Type B pancreatic cell (in vitro differentiated cells): Measurements from ENCODE around the gene ZDHHC8. TPM values are rescaled to one million over a fixed set of nuclear protein-coding genes. Genes with fewer than 3 reads are reported as not detected.

Experiments used
- DNase-seq: peaks from one replicate; pipeline ENCODE4 v3.0.0; 2021; ENCODE audit warnings: mixed read lengths; ENCODE audit not compliant: unreplicated experiment; ENCODE audit errors: extremely low spot score
- H3K27ac Mint-ChIP-seq: 2 replicates; pipeline ENCODE4 v1.8.0; 2021; ENCODE audit warnings: mild to moderate bottlenecking, mixed read lengths
- H3K27me3 Mint-ChIP-seq: 2 replicates; pipeline ENCODE4 v1.8.0; 2021; ENCODE audit warnings: mixed read lengths
- H3K36me3 Mint-ChIP-seq: 2 replicates; pipeline ENCODE4 v1.8.0; 2021; ENCODE audit warnings: mixed read lengths
- H3K4me1 Mint-ChIP-seq: one replicate; pipeline ENCODE4 v1.8.0; 2021; ENCODE audit warnings: mixed read lengths; ENCODE audit not compliant: unreplicated experiment
- H3K4me3 Mint-ChIP-seq: 2 replicates; pipeline ENCODE4 v1.8.0; 2021; ENCODE audit warnings: mild to moderate bottlenecking, mixed read lengths
- H3K9me3 Mint-ChIP-seq: 2 replicates; pipeline ENCODE4 v1.8.0; 2021; ENCODE audit warnings: mixed read lengths
- total RNA-seq: library from RNA; stranded (reverse); gene quantifications from 2 replicates; pipeline ENCODE4 v1.2.1, GENCODE V29; 2021; ENCODE audit warnings: low replicate concordance
- TF ChIP-seq, protein P1 (sequence below): fragments of 200-600 bp; sonication (generic); conservative IDR thresholded peaks from 2 replicates; pipeline ENCODE4 v1.5.0; 2021; ENCODE audit warnings: antibody characterized with exemption, mild to moderate bottlenecking

Gene ZDHHC8
- total RNA-seq, 1 donor from 2014 or later = 73.6 TPM

DNA sequence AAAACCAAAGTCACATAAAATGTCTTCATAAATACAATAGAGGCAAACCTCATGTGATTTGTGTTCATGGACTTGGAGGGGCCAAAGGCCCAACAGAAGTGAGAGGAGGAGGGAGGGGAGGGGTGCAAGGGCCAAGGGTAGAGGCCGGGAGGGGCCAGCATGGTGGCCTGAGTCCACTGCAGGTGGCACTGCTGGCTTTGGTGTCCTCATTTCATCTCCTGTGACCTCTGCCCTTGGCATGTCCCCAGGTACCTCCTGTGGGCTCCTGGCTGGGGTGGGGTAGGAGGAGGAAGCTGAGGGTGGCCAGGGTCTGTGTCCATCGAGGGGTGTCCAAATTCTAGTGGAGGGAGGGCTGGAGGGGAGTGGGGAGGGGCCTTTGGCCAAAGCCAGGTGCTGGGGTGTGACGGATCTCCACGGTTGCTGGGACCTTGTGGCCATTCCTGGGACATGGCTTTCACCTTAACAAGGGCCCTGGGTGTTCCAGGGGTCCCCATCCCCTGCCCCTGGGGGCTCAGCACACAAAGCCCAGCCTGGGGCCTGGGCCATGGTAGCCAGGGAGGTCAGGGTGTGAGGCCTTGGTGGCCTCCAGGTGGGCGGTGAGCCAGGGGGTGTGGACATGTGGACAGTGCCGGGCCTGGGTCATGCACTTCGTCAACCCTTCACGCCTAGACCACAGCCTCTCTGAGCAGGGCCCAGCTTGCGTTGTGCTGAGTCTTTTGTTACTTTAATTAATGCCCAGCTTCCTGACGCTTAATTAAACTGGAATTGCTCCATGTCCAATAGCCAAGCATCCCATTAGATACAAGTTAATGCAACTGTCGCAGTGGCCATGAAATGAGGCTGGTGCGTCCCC, 39.9 kb downstream of the ZDHHC8 start:
- Mint-ChIP-seq H3K27ac (no peak overlapping the region), H3K9me3 (no peaks in the 10 kb centered on the region), H3K4me1 (peaks cover 8% of the 10 kb centered on the region), H3K4me3 (no peak overlapping the region), H3K27me3 (no peaks in the 10 kb centered on the region), H3K36me3 (no peaks in the 10 kb centered on the region)
- no peak for DNase-seq
- TF ChIP-seq, protein P1, sequence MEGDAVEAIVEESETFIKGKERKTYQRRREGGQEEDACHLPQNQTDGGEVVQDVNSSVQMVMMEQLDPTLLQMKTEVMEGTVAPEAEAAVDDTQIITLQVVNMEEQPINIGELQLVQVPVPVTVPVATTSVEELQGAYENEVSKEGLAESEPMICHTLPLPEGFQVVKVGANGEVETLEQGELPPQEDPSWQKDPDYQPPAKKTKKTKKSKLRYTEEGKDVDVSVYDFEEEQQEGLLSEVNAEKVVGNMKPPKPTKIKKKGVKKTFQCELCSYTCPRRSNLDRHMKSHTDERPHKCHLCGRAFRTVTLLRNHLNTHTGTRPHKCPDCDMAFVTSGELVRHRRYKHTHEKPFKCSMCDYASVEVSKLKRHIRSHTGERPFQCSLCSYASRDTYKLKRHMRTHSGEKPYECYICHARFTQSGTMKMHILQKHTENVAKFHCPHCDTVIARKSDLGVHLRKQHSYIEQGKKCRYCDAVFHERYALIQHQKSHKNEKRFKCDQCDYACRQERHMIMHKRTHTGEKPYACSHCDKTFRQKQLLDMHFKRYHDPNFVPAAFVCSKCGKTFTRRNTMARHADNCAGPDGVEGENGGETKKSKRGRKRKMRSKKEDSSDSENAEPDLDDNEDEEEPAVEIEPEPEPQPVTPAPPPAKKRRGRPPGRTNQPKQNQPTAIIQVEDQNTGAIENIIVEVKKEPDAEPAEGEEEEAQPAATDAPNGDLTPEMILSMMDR = no peak

DNA sequence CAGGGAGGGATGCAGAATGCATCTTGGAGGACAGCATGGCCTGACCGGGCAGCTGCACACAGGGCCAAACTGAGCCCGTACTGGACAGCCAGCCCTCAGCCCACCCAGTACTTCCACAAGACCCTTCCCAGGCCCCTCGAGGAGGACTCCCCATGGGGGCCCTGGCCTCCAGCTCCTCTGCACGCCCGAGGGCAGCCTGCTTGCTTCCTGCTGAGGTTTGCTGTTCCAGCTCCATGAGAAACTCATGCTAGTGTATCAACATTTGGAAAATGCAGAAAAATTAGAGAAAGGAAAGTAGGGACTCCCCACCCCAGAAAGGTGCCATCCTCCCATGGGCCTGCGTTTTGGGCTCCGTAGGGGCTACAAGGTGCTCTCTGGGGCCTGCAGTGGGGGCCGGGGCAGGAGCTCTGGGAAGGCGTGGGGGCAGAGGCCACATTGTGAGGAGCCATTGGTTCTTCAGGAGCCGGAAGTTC, 40.6 kb downstream of the ZDHHC8 start:
- Mint-ChIP-seq H3K4me3 (no peak overlapping the region), H3K4me1 (peaks cover 9% of the 10 kb centered on the region), H3K36me3 (no peaks in the 10 kb centered on the region), H3K27ac (no peak overlapping the region), H3K9me3 (no peaks in the 10 kb centered on the region), H3K27me3 (no peaks in the 10 kb centered on the region)
- TF ChIP-seq, protein P1 = no peak
- DNase-seq = no peak

DNA sequence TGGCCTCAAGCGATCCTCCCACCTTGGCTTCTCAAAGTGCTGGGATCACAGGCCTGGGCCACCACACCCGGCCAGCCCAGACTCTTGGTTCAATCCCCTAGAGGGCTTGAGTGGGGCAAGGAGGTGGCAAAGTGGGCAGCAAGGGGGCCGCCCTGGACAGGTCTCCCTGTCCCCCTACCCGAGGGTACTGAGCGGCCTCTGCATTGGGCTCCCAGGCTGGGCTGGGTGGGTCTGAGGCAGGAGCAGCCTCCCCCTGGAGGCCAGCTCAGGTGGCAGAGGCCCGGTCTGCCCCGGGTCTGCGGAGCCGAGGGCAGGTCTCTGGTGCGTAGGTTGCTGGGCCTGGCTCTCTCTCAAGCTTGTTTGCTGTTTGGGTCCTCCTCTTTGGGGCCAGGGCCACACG, 41.6 kb downstream of the ZDHHC8 start:
- no peaks in the 10 kb centered on the region for H3K36me3 Mint-ChIP-seq
- H3K27ac Mint-ChIP-seq = no peak overlapping the region
- no peaks in the 10 kb centered on the region for H3K27me3 Mint-ChIP-seq
- no peak overlapping the region for H3K4me3 Mint-ChIP-seq
- H3K4me1 Mint-ChIP-seq = peaks cover 13% of the 10 kb centered on the region
- DNase-seq = no peak
- TF ChIP-seq, protein P1 = no peak
- no peaks in the 10 kb centered on the region for H3K9me3 Mint-ChIP-seq

DNA sequence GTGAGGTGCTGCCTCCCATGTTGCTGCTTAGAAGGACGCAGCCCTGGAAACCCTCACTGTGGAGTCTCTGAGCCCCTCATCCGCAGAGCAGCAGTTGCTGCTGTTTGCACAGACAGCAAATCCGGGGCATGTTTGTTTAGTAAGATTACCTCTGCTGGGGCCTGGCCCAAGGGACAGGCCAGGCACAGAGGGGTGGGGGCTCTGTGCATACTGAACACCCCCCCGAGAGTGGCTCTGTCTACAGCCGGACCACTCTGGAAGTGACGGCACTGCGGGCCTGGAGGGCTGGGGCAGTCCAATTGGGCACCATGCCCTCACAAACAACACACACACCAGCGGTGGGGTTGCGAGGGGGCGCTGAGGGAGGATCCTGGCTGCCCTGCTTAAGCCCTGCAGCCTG, 42.2 kb downstream of the ZDHHC8 start:
- TF ChIP-seq, protein P1 = no peak
- Mint-ChIP-seq H3K4me3 (no peak overlapping the region), H3K27ac (no peak overlapping the region), H3K36me3 (no peaks in the 10 kb centered on the region), H3K9me3 (no peaks in the 10 kb centered on the region), H3K27me3 (no peaks in the 10 kb centered on the region), H3K4me1 (peaks cover 13% of the 10 kb centered on the region)
- DNase-seq = no peak

DNA sequence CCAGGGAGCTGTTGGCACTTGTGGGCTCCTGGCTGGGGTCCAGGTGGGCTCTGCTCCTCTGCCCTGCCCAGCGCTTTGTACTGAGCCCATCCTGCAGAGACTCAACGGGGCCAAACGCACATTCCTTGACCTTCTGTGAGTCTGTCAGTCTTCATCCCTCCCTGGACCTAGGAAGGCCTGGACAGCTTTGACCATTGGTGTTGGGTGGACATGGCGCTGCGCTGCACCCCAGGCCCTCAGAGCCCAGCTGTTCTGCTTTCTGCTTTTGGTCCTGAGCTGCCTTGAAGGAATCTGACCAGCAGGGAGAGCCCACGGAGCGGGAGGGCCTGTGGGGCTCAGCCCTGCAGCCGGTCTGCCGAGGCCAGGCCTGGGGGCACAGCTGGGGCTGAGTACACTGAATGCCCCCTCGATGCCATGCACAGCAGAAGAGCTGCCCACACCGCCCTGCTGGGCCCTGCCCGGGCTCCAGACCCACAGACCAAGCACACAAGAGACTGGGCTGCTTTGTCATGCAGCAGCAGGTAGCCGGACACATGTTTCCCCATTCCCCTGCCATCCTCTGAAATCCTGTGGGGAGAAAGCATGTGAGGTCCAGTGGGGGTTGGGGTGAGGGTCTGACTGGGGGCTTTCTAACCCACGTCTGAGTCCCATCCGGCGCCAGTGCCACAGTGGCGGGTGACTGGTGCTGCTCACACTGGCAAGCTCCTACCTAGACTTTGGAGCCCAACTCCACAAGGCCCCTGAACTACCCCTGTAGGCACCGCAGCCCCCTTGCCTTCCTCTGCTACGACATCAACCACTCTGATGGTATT, 43.4 kb downstream of the ZDHHC8 start:
- no peak overlapping the region for H3K27ac Mint-ChIP-seq
- DNase-seq = no peak
- no peaks in the 10 kb centered on the region for H3K27me3 Mint-ChIP-seq
- no peaks in the 10 kb centered on the region for H3K36me3 Mint-ChIP-seq
- TF ChIP-seq, protein P1 = peak; percentile 52
- no peak overlapping the region for H3K4me3 Mint-ChIP-seq
- no peaks in the 10 kb centered on the region for H3K9me3 Mint-ChIP-seq
- H3K4me1 Mint-ChIP-seq = peaks cover 13% of the 10 kb centered on the region
